ENCODE results near the gene PTPRU.

DNA sequence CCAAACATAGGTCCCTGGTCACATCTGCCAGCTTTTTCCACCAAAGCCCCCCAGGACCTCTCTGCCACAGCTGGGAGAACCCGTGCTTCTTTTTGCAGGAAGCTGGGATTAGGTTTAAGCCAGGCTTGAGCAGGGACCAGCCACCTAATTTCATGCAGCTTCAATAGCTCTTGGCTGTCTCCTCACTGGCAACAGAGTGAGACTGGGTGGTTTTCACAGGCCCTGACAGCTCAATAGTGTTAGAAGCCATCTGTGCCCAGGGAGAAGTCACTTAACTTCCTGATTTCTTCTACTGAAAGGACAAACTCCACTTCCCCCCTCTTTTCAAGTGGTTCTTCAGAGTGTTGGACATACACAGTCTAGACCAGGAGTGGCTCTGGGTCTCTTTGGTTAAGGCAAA is 34.3 kb upstream of the PTPRU start:
- TF ChIP-seq, protein P1, sequence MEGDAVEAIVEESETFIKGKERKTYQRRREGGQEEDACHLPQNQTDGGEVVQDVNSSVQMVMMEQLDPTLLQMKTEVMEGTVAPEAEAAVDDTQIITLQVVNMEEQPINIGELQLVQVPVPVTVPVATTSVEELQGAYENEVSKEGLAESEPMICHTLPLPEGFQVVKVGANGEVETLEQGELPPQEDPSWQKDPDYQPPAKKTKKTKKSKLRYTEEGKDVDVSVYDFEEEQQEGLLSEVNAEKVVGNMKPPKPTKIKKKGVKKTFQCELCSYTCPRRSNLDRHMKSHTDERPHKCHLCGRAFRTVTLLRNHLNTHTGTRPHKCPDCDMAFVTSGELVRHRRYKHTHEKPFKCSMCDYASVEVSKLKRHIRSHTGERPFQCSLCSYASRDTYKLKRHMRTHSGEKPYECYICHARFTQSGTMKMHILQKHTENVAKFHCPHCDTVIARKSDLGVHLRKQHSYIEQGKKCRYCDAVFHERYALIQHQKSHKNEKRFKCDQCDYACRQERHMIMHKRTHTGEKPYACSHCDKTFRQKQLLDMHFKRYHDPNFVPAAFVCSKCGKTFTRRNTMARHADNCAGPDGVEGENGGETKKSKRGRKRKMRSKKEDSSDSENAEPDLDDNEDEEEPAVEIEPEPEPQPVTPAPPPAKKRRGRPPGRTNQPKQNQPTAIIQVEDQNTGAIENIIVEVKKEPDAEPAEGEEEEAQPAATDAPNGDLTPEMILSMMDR (IDR thresholded peaks at IDR 0.05; ENCODE audit: low read depth, low read length, missing input control): no peak
- TF ChIP-seq RAD21 (IDR thresholded peaks at IDR 0.05) (no peak), RXRA (IDR thresholded peaks at IDR 0.05) (no peak), SP1 (IDR thresholded peaks at IDR 0.05) (no peak), NR2F2 (IDR thresholded peaks at IDR 0.05) (no peak), TAF1 (conservative IDR thresholded peaks at IDR 0.05) (no peak), GABPA (IDR thresholded peaks at IDR 0.05 in 1 of 2, conservative IDR thresholded peaks at IDR 0.05 in 1 of 2) (no peak), FOXA1 (IDR thresholded peaks at IDR 0.05) (no peak)
- TF ChIP-seq, protein P2, sequence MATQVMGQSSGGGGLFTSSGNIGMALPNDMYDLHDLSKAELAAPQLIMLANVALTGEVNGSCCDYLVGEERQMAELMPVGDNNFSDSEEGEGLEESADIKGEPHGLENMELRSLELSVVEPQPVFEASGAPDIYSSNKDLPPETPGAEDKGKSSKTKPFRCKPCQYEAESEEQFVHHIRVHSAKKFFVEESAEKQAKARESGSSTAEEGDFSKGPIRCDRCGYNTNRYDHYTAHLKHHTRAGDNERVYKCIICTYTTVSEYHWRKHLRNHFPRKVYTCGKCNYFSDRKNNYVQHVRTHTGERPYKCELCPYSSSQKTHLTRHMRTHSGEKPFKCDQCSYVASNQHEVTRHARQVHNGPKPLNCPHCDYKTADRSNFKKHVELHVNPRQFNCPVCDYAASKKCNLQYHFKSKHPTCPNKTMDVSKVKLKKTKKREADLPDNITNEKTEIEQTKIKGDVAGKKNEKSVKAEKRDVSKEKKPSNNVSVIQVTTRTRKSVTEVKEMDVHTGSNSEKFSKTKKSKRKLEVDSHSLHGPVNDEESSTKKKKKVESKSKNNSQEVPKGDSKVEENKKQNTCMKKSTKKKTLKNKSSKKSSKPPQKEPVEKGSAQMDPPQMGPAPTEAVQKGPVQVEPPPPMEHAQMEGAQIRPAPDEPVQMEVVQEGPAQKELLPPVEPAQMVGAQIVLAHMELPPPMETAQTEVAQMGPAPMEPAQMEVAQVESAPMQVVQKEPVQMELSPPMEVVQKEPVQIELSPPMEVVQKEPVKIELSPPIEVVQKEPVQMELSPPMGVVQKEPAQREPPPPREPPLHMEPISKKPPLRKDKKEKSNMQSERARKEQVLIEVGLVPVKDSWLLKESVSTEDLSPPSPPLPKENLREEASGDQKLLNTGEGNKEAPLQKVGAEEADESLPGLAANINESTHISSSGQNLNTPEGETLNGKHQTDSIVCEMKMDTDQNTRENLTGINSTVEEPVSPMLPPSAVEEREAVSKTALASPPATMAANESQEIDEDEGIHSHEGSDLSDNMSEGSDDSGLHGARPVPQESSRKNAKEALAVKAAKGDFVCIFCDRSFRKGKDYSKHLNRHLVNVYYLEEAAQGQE (IDR thresholded peaks at IDR 0.05): no peak
- TF ChIP-seq, protein P3, sequence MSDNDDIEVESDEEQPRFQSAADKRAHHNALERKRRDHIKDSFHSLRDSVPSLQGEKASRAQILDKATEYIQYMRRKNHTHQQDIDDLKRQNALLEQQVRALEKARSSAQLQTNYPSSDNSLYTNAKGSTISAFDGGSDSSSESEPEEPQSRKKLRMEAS (IDR thresholded peaks at IDR 0.05): no peak
- TF ChIP-seq, protein P4, sequence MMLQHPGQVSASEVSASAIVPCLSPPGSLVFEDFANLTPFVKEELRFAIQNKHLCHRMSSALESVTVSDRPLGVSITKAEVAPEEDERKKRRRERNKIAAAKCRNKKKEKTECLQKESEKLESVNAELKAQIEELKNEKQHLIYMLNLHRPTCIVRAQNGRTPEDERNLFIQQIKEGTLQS (IDR thresholded peaks at IDR 0.05): no peak
- TF ChIP-seq, protein P5, sequence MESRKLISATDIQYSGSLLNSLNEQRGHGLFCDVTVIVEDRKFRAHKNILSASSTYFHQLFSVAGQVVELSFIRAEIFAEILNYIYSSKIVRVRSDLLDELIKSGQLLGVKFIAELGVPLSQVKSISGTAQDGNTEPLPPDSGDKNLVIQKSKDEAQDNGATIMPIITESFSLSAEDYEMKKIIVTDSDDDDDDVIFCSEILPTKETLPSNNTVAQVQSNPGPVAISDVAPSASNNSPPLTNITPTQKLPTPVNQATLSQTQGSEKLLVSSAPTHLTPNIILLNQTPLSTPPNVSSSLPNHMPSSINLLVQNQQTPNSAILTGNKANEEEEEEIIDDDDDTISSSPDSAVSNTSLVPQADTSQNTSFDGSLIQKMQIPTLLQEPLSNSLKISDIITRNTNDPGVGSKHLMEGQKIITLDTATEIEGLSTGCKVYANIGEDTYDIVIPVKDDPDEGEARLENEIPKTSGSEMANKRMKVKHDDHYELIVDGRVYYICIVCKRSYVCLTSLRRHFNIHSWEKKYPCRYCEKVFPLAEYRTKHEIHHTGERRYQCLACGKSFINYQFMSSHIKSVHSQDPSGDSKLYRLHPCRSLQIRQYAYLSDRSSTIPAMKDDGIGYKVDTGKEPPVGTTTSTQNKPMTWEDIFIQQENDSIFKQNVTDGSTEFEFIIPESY (IDR thresholded peaks at IDR 0.05): no peak
